ENCODE results near the gene MUS81.
"Not testable (repeated sequence)": the region's sequence is repeated elsewhere in the genome, so short reads cannot be mapped to it uniquely, and the experiment has no call there.

The MUS81 gene

GRCh38 chr11:65834202-65834601, 26.0 kb upstream of the MUS81 start:
- TF ChIP-seq CTCF (IDR thresholded peaks at IDR 0.05) (no peak), ZFX (IDR thresholded peaks at IDR 0.05; ENCODE audit: borderline replicate concordance) (no peak)
- H3K27ac ChIP-seq, result no peak overlapping the region

GRCh38 chr11:65842144-65842543, 18.1 kb upstream of the MUS81 start:
- H3K27ac ChIP-seq, result no peak overlapping the region
- TF ChIP-seq CTCF (IDR thresholded peaks at IDR 0.05) (no peak), ZFX (IDR thresholded peaks at IDR 0.05; ENCODE audit: borderline replicate concordance) (no peak)

- TF ChIP-seq ZFX (IDR thresholded peaks at IDR 0.05; ENCODE audit: borderline replicate concordance) (no peak), CTCF (IDR thresholded peaks at IDR 0.05) (no peak)
- H3K27ac ChIP-seq, result peak overlapping the region; percentile 71
Measured at GRCh38 chr11:65843811-65844210, 16.4 kb upstream of the MUS81 start.

GRCh38 chr11:65844231-65844872, 15.9 kb upstream of the MUS81 start:
- H3K27ac ChIP-seq, result peak overlapping the region; percentile 71
- TF ChIP-seq CTCF (IDR thresholded peaks at IDR 0.05) (no peak), ZFX (IDR thresholded peaks at IDR 0.05; ENCODE audit: borderline replicate concordance) (no peak)

GRCh38 chr11:65847746-65848145, 12.5 kb upstream of the MUS81 start:
- TF ChIP-seq ZFX (IDR thresholded peaks at IDR 0.05; ENCODE audit: borderline replicate concordance), result no peak
- no peak for TF ChIP-seq CTCF (IDR thresholded peaks at IDR 0.05)
- H3K27ac ChIP-seq, result no peak overlapping the region

GRCh38 chr11:65848693-65849092, 11.5 kb upstream of the MUS81 start:
- H3K27ac ChIP-seq, result not testable (repeated sequence)

GRCh38 chr11:65849366-65849765, 10.9 kb upstream of the MUS81 start:
- TF ChIP-seq CTCF (IDR thresholded peaks at IDR 0.05) (no peak), ZFX (IDR thresholded peaks at IDR 0.05; ENCODE audit: borderline replicate concordance) (no peak)
- peak overlapping the region; percentile 12; the same call in 1 of the 2 replicates for H3K27ac ChIP-seq

GRCh38 chr11:65849771-65850216, 10.4 kb upstream of the MUS81 start:
- no peak for TF ChIP-seq ZFX (IDR thresholded peaks at IDR 0.05; ENCODE audit: borderline replicate concordance)
- TF ChIP-seq CTCF (IDR thresholded peaks at IDR 0.05), result no peak
- peak overlapping the region; percentile 12; the same call in 1 of the 2 replicates for H3K27ac ChIP-seq
